ENCODE results near the gene CNIH1.

CNIH1 gene

GRCh38 chr14:54440873-54441868 lies at the start of gene CNIH1:
Gene CNIH1, minus strand, starts transcription at chr14:54441374. Its CDS starts 47 bp downstream, at chr14:54441327.
- TF ChIP-seq CTCF (IDR thresholded peaks at IDR 0.05; ENCODE audit: borderline replicate concordance, insufficient read depth, low read depth, low read length) = peak; percentile 92
- H3K4me3 ChIP-seq (ENCODE audit: low read depth, low read length) = peak within 1 kb of the TSS; percentile 83

- no peak for TF ChIP-seq CTCF (IDR thresholded peaks at IDR 0.05; ENCODE audit: borderline replicate concordance, insufficient read depth, low read depth, low read length)
- no peak overlapping the region for H3K4me3 ChIP-seq (ENCODE audit: low read depth, low read length)
Observed at GRCh38 chr14:54490445-54491175, 49.4 kb upstream of the CNIH1 start.

- H3K4me3 ChIP-seq (ENCODE audit: low read depth, low read length) = peak overlapping the region; percentile 97
Observed at GRCh38 chr14:54489731-54490444, 48.7 kb upstream of the CNIH1 start.

GRCh38 chr14:54489318-54489683 lies 48.1 kb upstream of the CNIH1 start:
- no peak for TF ChIP-seq CTCF (IDR thresholded peaks at IDR 0.05; ENCODE audit: borderline replicate concordance, insufficient read depth, low read depth, low read length)
- H3K4me3 ChIP-seq (ENCODE audit: low read depth, low read length) = peak overlapping the region; percentile 97

More at GRCh38 chr14:54489731-54490444, 48.7 kb upstream of the CNIH1 start:
- no peak for TF ChIP-seq CTCF (IDR thresholded peaks at IDR 0.05; ENCODE audit: borderline replicate concordance, insufficient read depth, low read depth, low read length)

GRCh38 chr14:54488646-54489317 lies 47.6 kb upstream of the CNIH1 start, which contains the start of gene GMFB:
Gene GMFB, minus strand, starts transcription at chr14:54488980. Its CDS starts 53 bp downstream, at chr14:54488927.
- TF ChIP-seq CTCF (IDR thresholded peaks at IDR 0.05; ENCODE audit: borderline replicate concordance, insufficient read depth, low read depth, low read length) = peak; percentile 16; the same call in 1 of the 2 replicates
- H3K4me3 ChIP-seq (ENCODE audit: low read depth, low read length) = peak within 1 kb of the TSS; percentile 97

- TF ChIP-seq CTCF (IDR thresholded peaks at IDR 0.05; ENCODE audit: borderline replicate concordance, insufficient read depth, low read depth, low read length) = peak; percentile 33
Observed at GRCh38 chr14:54488318-54488645, 47.1 kb upstream of the CNIH1 start.

More at GRCh38 chr14:54488318-54488645, 47.1 kb upstream of the CNIH1 start:
- peak overlapping the region; percentile 97 for H3K4me3 ChIP-seq (ENCODE audit: low read depth, low read length)

Data from GM12875 (cell line).